HepG2 (cell line): ENCODE measurements around the gene LRRC3. TPM values are rescaled to one million over a fixed set of nuclear protein-coding genes. Genes with fewer than 3 reads are reported as not detected.

ENCODE experiments used
- AKAP8 ChIP-seq: sonication (generic); formaldehyde crosslinking; IDR thresholded peaks from 2 replicates; pipeline ENCODE4 v1.5.1; 2020; ENCODE audit warnings: mild to moderate bottlenecking, missing genetic modification reagents
- CCAR2 ChIP-seq: fragments of 200-400 bp; formaldehyde crosslinking; optimal IDR thresholded peaks from 2 replicates; pipeline ENCODE3; 2018; ENCODE audit warnings: low read depth, mild to moderate bottlenecking, low read length, moderate library complexity
- CREM ChIP-seq, 2 experiments: sonication (generic) in 1 of 2; formaldehyde crosslinking in 1 of 2; IDR thresholded peaks; 2 replicates each; pipeline versions ENCODE4 v1.4.0 to v1.6.1; 2016 to 2020; ENCODE audit warnings: antibody characterized with exemption in 1 of 2, mild to moderate bottlenecking in 1 of 2, missing genetic modification reagents in 1 of 2
- GRHL1 ChIP-seq: sonication (generic); formaldehyde crosslinking; conservative IDR thresholded peaks from 2 replicates; pipeline ENCODE4 v1.8.0; 2022; ENCODE audit warnings: missing genetic modification reagents
- IRX3 ChIP-seq: sonication (generic); formaldehyde crosslinking; IDR thresholded peaks from 2 replicates; pipeline ENCODE4 v1.8.1; 2023; ENCODE audit warnings: mild to moderate bottlenecking, low read depth, missing genetic modification reagents, borderline replicate concordance
- MBD4 ChIP-seq: IDR thresholded peaks from 2 replicates; pipeline ENCODE4 v1.6.1; 2012; ENCODE audit warnings: low read length, inconsistent platforms, borderline replicate concordance
- MED1 ChIP-seq: sonication (generic); formaldehyde crosslinking; IDR thresholded peaks from 2 replicates; pipeline ENCODE4 v1.4.0; 2020; ENCODE audit warnings: missing genetic modification reagents
- MIER2 ChIP-seq: IDR thresholded peaks from 2 replicates; pipeline ENCODE4 v1.6.1; 2016; ENCODE audit warnings: missing biosample characterization, missing genetic modification reagents
- MYNN ChIP-seq: sonication (generic); formaldehyde crosslinking; IDR thresholded peaks from 2 replicates; pipeline ENCODE4 v1.4.0; 2020; ENCODE audit warnings: mild to moderate bottlenecking, low read depth, missing genetic modification reagents
- NFATC3 ChIP-seq: sonication (generic); formaldehyde crosslinking; IDR thresholded peaks from 2 replicates; pipeline ENCODE4 v1.5.1; 2020; ENCODE audit warnings: mild to moderate bottlenecking, missing genetic modification reagents
- NFIB ChIP-seq: sonication (generic); formaldehyde crosslinking; IDR thresholded peaks from 2 replicates; pipeline ENCODE4 v1.9.0; 2021; ENCODE audit warnings: missing genetic modification reagents, mild to moderate bottlenecking, borderline replicate concordance
- PAX8 ChIP-seq: sonication (generic); formaldehyde crosslinking; IDR thresholded peaks from 2 replicates; pipeline ENCODE4 v1.8.0; 2022; ENCODE audit warnings: mild to moderate bottlenecking, missing genetic modification reagents, borderline replicate concordance
- POLR2AphosphoS5 ChIP-seq: IDR thresholded peaks from 2 replicates; pipeline ENCODE4 v1.6.1; 2012; ENCODE audit warnings: low read depth, low read length
- TAF1 ChIP-seq: sonication (generic); formaldehyde crosslinking; IDR thresholded peaks from 2 replicates; pipeline ENCODE4 v1.4.0; 2020; ENCODE audit warnings: missing genetic modification reagents
- TARDBP ChIP-seq: sonication (generic); formaldehyde crosslinking; IDR thresholded peaks from 2 replicates; pipeline ENCODE4 v1.8.0; 2022; ENCODE audit warnings: mild to moderate bottlenecking, missing genetic modification reagents
- TFDP1 ChIP-seq: IDR thresholded peaks from 2 replicates; pipeline ENCODE4 v1.6.1; 2016; ENCODE audit warnings: missing compliant biosample characterization, missing genetic modification reagents, borderline replicate concordance
- TOE1 ChIP-seq: sonication (generic); formaldehyde crosslinking; IDR thresholded peaks from 2 replicates; pipeline ENCODE4 v1.4.0; 2020; ENCODE audit warnings: mild to moderate bottlenecking, missing genetic modification reagents
- ZBTB39 ChIP-seq: sonication (generic); formaldehyde crosslinking; IDR thresholded peaks from 2 replicates; pipeline ENCODE4 v1.5.0; 2020; ENCODE audit warnings: missing genetic modification reagents
- ZFYVE20 ChIP-seq: sonication (generic); formaldehyde crosslinking; IDR thresholded peaks from 2 replicates; pipeline ENCODE4 v1.8.0; 2023; ENCODE audit warnings: low read depth, mild to moderate bottlenecking, moderate library complexity, missing genetic modification reagents, borderline replicate concordance
- ZNF350 ChIP-seq: sonication (generic); formaldehyde crosslinking; IDR thresholded peaks from 2 replicates; pipeline ENCODE4 v1.4.0; 2020; ENCODE audit warnings: mild to moderate bottlenecking, low read depth, missing genetic modification reagents, borderline replicate concordance
- ZNF543 ChIP-seq: sonication (generic); formaldehyde crosslinking; IDR thresholded peaks from 2 replicates; pipeline ENCODE4 v1.4.0; 2020; ENCODE audit warnings: mild to moderate bottlenecking, missing genetic modification reagents
- ZNF552 ChIP-seq: sonication (generic); formaldehyde crosslinking; IDR thresholded peaks from 2 replicates; pipeline ENCODE4 v1.9.0; 2022; ENCODE audit warnings: missing genetic modification reagents, mild to moderate bottlenecking, borderline replicate concordance
- ZNF773 ChIP-seq: sonication (generic); formaldehyde crosslinking; IDR thresholded peaks from 2 replicates; pipeline ENCODE4 v1.4.0; 2020; ENCODE audit warnings: missing genetic modification reagents, borderline replicate concordance
- ZNF883 ChIP-seq: sonication (generic); formaldehyde crosslinking; IDR thresholded peaks from 2 replicates; pipeline ENCODE4 v1.5.1; 2020; ENCODE audit warnings: mild to moderate bottlenecking, missing genetic modification reagents; ENCODE audit errors: not compliant biosample characterization
- polyA plus RNA-seq, 8 experiments: library from polyadenylated mRNA; depleted of rRNA in 3 of 8; stranded (reverse) in 7 of 8; unstranded in 1 of 8; fragments of >200 nt; fragmentation: Illumina TruSeq in 4 of 8; extraction: Trizol in 4 of 8; gene quantifications; 2 replicates each; pipeline versions ENCODE4 v1.2.1 to v1.2.3, GENCODE V29; 2011 to 2016; ENCODE audit warnings: low read depth in 4 of 8, missing spikeins in 1 of 8, mixed read lengths in 1 of 8; ENCODE audit not compliant: insufficient read depth in 1 of 8
- total RNA-seq, 5 experiments: library from RNA; depleted of rRNA; stranded (reverse); fragments of >200 nt; fragmentation: Illumina TruSeq; extraction: Trizol; gene quantifications; 2 replicates each; pipeline ENCODE4 v1.2.3, GENCODE V29; 2016; ENCODE audit warnings: low read depth in 1 of 5

LRRC3 gene
- total and polyA plus RNA-seq, 2 of the 13 experiments (the other 11 are each of a cell fraction or from before 2014, with no cell fraction given): 4.8 to 16.5 TPM

GRCh38 chr21:44506279-44507255, 51.3 kb downstream of the LRRC3 start (continued):
- no peak for TF ChIP-seq TOE1 (CRISPR knock-in tag)
- TF ChIP-seq ZFYVE20 (CRISPR knock-in tag): no peak
- TF ChIP-seq MYNN (CRISPR knock-in tag): no peak
- TF ChIP-seq ZNF543 (CRISPR knock-in tag): no peak
- no peak for TF ChIP-seq ZBTB39
- no peak for TF ChIP-seq CREM (IDR thresholded peaks at IDR 0.05)
- TF ChIP-seq CREM (CRISPR knock-in tag; IDR thresholded peaks at IDR 0.05): no peak
- TF ChIP-seq POLR2AphosphoS5: no peak
- TF ChIP-seq AKAP8: no peak
- no peak for TF ChIP-seq GRHL1 (CRISPR knock-in tag)
- TF ChIP-seq TARDBP: no peak; the same call in 1 of the 2 replicates
- no peak for TF ChIP-seq ZNF552 (CRISPR knock-in tag)
- TF ChIP-seq IRX3 (CRISPR knock-in tag): no peak
- peak; percentile 30; the same call in 1 of the 2 replicates for TF ChIP-seq MED1 (CRISPR knock-in tag)
- TF ChIP-seq MIER2 (CRISPR knock-in tag): no peak
- TF ChIP-seq ZNF350 (CRISPR knock-in tag): peak; percentile 30; the same call in 1 of the 2 replicates
- TF ChIP-seq TFDP1: no peak
- TF ChIP-seq MBD4: no peak
- peak; percentile 13; the same call in 1 of the 2 replicates for TF ChIP-seq TAF1
- TF ChIP-seq ZNF773 (CRISPR knock-in tag): no peak
- no peak for TF ChIP-seq CCAR2
- TF ChIP-seq ZNF883 (CRISPR knock-in tag): no peak
- TF ChIP-seq NFIB: no peak
- TF ChIP-seq PAX8 (CRISPR knock-in tag): no peak
- no peak for TF ChIP-seq NFATC3 (CRISPR knock-in tag)
